Hematopoietic multipotent progenitor cell treated with erythropoietin and hydrocortisone succinate and interleukin-3 and kit ligand, for 15 days (in vitro differentiated cells): ENCODE measurements around the gene NSUN7.
"Not testable (repeated sequence)": the region's sequence is repeated elsewhere in the genome, so short reads cannot be mapped to it uniquely, and the experiment has no call there.

Experiments used
- DNase-seq: peaks from one replicate; pipeline ENCODE4 v3.0.0-alpha.2; 2015; ENCODE audit warnings: low spot score

The NSUN7 gene

DNA sequence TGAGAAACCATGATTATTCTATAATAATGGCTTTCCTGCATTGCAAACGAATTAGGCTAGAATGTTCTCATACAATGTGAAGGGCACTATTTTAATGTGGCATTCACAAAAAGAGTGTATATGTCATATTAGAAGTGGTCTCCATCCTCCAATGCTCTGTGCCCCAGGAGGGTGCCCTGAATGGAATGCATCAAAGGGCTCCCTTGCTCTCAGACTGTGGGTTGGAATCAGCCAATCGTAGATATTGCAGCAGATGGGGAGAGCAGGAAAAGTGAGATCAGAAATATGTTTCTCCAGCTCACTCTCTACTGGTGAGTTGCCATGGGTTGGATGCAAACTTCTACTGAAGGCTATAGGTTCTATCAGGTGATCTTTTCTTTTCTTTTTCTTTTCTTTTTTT lies 11.9 kb upstream of the NSUN7 start:
- no peak for DNase-seq

GRCh38 chr4:40739347-40739746 lies 10.4 kb upstream of the NSUN7 start:
- DNase-seq: no peak

- DNase-seq: no peak
Observed at GRCh38 chr4:40744218-40744617, 5.5 kb upstream of the NSUN7 start.

DNA sequence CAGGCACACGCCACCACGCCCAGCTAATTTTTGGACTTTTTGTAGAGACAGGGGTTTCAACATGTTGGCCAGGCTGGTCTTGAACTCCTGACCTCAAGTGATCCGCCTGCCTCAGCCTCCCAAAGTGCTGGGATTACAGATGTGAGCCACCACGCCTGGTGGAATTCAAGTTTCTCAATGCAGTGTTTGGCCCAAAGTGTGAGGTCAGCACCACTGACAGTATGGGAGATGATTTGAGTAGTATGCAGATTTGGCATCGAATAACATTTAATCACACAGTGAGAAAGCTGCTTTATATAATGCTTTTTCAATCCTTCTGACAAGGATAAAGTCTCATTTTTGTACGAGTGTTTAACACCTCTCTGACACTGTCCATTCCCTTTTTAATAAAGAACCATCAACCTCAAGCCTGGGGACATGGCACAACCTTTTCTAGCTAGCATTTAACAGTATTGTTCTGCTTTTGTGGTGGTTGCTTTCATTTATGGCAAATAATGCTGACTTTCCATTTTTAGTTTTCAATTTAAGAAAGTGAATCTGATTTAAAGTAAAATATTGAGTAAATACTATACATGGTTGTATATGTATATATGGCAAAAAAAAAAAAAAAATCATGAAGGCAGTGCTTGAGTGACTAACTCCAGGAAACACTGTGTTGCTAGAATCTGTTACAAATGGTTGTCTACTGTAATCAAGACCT lies 4.3 kb upstream of the NSUN7 start:
- no peak for DNase-seq

- no peak for DNase-seq
Observed at GRCh38 chr4:40747207-40747835, 2.4 kb upstream of the NSUN7 start.

DNA sequence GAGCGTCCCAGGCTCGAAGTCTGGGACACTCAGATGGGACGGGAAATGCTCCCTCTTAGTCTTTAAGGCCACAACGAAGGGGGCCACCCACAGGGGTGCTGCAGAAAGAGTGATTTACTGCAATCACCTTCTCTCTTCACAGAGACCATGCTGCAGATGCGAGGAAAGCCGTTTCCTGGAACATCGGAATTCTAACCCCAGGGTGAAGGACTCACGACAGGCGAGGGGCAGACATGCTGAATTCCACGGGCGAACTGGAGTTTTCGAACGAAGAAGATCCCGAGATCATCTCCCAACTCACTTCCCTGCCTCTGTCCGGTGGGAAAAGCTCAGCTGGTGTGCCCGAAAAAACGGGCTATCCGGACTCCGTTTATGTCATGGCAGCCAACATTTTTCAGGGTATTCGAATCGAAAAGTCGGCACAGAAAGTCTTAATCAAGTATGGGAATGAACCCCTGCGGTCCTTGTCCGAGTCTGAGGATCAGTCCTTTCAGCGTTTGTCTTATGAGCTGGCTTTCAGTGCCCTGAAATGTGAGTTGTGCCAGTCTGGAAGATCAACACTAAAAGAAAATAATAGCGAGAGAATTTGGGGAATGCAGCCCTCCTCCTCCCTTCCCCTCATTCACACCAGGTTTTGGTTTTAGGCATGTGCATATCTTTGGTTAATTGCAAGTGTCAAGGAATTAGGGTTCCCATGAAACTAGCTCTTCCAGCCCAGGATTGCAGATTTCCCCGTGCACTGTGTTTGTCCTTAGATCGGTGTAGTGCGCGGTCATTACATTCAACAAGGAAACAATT lies 905 bp downstream of the NSUN7 start:
- no peak for DNase-seq

DNA sequence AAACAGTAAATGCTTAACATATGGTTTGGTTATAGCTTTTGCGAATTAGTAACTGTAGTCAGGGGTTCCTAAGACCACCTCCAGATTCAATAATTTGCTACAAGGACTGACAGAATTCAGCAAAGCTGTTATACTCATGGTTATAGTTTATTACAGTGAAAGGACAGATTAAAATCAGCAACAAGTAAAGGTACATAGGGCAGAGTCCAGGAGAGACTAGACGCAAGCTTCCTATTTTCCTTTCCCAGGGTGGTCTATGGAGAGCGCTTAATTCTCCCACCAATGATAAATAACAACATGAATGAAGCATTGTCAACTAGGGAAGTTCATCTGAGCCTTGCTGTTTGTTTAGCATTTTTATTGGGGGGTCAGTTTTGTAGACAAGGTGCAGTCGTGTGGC lies 5.9 kb downstream of the NSUN7 start:
- no peak for DNase-seq

GRCh38 chr4:40763228-40763716 lies 13.5 kb downstream of the NSUN7 start:
- DNase-seq: no peak

DNA sequence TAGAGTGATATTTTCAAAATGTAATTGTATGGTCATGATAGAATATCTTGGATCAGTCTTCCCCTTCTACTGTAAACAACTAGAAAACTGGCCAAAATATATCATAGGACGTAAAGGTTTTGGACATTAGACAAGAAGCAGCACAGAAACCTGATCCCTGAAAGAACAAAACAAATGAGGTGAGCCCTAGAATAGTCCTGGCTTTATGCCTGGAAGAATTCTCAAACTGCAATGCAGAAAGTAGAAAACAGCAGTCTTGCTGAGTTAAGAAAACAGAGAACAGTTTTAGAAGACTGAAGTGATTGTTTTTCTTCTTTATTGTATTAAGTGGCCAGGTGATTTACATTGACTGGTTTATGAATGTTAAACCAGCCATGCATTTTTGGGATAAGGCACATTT lies 19.5 kb downstream of the NSUN7 start:
- DNase-seq: no peak

GRCh38 chr4:40778090-40778489 lies 28.3 kb downstream of the NSUN7 start:
- DNase-seq: no peak

- DNase-seq: no peak
Observed at GRCh38 chr4:40782876-40783275, 33.1 kb downstream of the NSUN7 start.

GRCh38 chr4:40785727-40786126 lies 36.0 kb downstream of the NSUN7 start:
- no peak for DNase-seq

- no peak for DNase-seq
Observed at GRCh38 chr4:40788331-40788730, 38.6 kb downstream of the NSUN7 start.

DNA sequence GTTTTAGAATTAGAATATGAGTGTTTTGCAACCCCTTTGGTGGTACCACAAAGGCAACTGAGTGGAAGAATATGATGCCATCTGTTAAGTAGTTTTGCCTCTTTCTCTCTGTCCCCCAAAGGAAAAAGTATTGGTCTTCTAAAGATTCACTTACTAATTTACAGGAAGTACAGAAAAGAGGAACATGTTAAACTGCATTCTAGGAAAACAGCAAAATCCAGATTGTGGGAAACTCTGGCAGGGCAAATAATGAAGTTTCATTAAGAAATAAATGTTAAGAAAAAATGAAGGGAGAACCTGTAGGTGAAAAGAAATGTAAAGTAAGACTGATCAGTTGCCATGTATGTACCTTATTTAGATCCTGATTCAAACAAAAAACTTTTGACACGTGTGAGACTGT lies 39.3 kb downstream of the NSUN7 start:
- no peak for DNase-seq

DNA sequence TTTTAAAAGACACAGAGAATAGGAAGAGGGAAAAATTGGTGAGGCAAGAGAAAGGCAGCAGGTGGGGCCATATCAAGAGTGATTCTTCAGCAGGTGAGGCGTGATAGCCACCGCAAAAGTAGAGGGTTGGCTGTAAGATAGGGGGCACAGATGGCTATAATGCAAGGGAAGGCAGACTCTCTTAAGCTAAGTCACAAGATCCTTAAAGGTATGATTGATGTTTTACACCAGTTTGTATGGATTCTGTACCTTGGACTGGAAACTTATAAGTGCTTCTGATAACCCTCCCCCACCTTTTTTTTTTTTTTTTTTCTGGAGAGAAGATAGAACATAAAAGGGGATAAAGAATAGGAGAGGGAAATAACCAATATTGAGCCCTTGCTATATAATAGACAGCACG lies 40.0 kb downstream of the NSUN7 start:
- no peak for DNase-seq

DNA sequence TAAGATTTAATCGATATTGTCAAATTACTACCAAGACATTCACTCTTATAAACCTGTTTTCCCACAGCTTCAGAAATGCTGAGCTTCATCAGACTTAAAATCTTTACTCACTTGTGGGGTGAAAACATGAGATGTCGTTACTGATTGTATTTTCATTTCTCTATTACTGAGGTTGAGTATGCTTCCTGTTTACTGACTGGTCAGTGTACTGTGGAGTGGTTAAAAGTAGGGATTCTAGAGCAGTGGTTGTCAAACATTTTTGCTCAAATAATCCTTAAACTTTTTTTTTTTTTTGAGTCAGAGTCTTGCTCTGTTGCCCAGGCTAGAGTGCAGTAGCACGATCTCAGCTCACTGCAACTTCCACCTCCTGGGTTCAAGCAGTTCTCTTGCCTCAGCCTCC lies 50.3 kb downstream of the NSUN7 start:
- no peak for DNase-seq

GRCh38 chr4:40804598-40804997 lies 54.8 kb downstream of the NSUN7 start:
- no peak for DNase-seq

- no peak for DNase-seq
Observed at GRCh38 chr4:40808926-40809457, 59.2 kb downstream of the NSUN7 start.

DNA sequence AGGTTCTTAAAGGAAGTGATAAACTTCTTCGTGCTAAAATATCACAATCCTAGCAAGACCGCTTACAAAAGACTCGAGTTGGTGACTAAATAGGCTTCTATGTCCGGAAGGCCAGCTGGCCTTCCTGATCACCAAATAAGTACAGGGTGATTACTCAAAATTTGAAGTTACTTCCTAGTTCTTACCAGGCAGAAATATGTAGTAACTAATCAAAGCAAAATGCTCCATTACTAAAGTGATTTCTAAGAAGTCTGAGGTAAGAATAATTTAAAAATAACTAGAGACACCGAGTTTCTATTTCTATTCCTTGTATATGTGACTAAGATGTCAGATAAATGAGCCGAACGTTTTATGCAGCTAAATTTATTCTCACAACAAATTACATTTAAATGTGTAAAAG lies 62.2 kb downstream of the NSUN7 start:
- no peak for DNase-seq

- DNase-seq: no peak
Observed at GRCh38 chr4:40812386-40812785, 62.6 kb downstream of the NSUN7 start.

DNA sequence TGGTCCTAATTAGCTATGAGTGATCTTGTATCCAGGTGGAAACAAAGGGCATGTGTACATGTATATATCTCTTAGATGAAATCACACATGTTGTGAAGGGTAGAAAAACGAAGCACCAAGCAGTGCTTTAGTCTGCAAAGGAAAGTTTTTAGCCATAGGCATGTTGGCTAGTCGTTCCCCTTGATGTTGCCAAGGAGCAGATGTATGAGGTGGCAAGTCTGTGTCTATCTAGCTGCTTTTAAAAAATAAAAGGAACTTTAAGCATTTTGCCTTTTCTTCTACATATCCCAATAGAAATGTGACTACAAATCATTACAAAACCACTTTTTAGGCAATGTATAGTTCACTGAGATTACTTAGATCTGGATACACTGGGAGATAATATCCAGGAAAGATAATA lies 63.1 kb downstream of the NSUN7 start:
- no peak for DNase-seq

- DNase-seq: not testable (repeated sequence)
Observed at GRCh38 chr4:40817157-40817556, 67.4 kb downstream of the NSUN7 start.

- no peak for DNase-seq
Observed at GRCh38 chr4:40820101-40820500, 70.3 kb downstream of the NSUN7 start.
